Choroid plexus epithelial cell (primary cell): Measurements from ENCODE around the gene P2RY2.

Source experiments
- DNase-seq: peaks from one replicate; pipeline ENCODE4 v3.0.0-alpha.2; 2010; ENCODE audit warnings: low read depth
- H3K4me3 ChIP-seq: 2 replicates; pipeline ENCODE4 v1.5.1; 2011; ENCODE audit warnings: low read depth, mild to moderate bottlenecking, control low read depth, low read length, moderate library complexity
- CTCF ChIP-seq: conservative IDR thresholded peaks from 2 replicates; pipeline ENCODE4 v1.5.1; 2011; ENCODE audit warnings: low read depth, mild to moderate bottlenecking, control low read depth, inconsistent platforms, low read length, moderate library complexity

The P2RY2 gene

DNA sequence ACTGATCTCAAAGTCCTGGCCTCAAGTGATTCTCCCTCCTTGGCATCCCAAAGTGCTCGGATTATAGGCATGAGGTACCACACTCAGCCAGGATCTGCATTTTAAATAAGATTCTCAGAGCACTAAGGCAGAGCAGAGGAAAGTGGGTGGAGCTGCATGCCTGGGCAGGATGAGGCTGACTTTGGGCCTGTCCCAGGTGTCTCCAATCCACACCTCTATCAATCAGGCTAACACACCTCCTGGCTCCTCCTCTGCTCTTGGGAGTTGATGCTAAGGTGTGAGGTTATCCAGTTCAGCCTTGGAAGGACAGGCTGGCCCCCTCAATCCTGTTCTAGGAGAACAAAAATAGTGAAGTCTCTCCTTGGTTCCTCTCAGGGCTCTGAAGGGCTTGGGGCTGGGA is 30.2 kb upstream of the P2RY2 start:
- DNase-seq = no peak
- TF ChIP-seq CTCF = no peak
- no peak overlapping the region for H3K4me3 ChIP-seq

GRCh38 chr11:73188301-73188700 is 29.8 kb upstream of the P2RY2 start:
- no peak for TF ChIP-seq CTCF
- no peak for DNase-seq
- H3K4me3 ChIP-seq = no peak overlapping the region

GRCh38 chr11:73189315-73189714 is 28.8 kb upstream of the P2RY2 start:
- DNase-seq = no peak
- H3K4me3 ChIP-seq = no peak overlapping the region
- TF ChIP-seq CTCF = no peak

- no peak overlapping the region for H3K4me3 ChIP-seq
- DNase-seq = no peak
- TF ChIP-seq CTCF = no peak
These were observed 28.1 kb upstream of the P2RY2 start for GRCh38 chr11:73189723-73190556.

DNA sequence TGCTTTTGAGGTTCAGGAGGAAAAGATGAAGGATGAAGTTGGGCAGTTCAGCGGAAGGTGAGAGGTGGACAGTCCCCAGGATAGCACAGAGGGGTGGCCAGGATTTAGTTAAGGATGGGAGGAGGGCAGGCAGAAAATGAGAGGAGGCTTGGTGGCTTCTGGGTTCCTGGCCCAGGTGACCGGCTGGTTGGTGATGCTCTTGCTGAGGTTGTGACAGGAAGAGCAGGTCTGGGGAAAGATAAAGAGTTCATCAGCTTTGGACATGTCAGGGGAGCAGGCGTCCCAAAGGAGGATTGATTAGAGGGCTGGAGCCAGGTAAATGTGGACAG is 27.6 kb upstream of the P2RY2 start:
- DNase-seq = no peak
- H3K4me3 ChIP-seq = no peak overlapping the region
- TF ChIP-seq CTCF = no peak

GRCh38 chr11:73191151-73191550 is 26.9 kb upstream of the P2RY2 start:
- H3K4me3 ChIP-seq = no peak overlapping the region
- no peak for DNase-seq
- TF ChIP-seq CTCF = no peak

- TF ChIP-seq CTCF = no peak
- DNase-seq = no peak
- no peak overlapping the region for H3K4me3 ChIP-seq
These were observed 25.8 kb upstream of the P2RY2 start for GRCh38 chr11:73192272-73192671.
